K562 (cell line): ENCODE measurements around the gene SLC18B1. TPM values are rescaled to one million over a fixed set of nuclear protein-coding genes. Genes with fewer than 3 reads are reported as not detected.

Experiments used
- CREB1 ChIP-seq, 2 experiments: sonication (generic) in 1 of 2; formaldehyde crosslinking in 1 of 2; IDR thresholded peaks; 2 replicates each; pipeline versions ENCODE4 v1.6.1 to v1.8.0; 2012 to 2022; ENCODE audit warnings: inconsistent platforms in 1 of 2, mild to moderate bottlenecking in 1 of 2, missing genetic modification reagents in 1 of 2, moderate library complexity in 1 of 2
- FOS ChIP-seq: IDR thresholded peaks from 3 replicates; pipeline ENCODE4 v1.6.1; 2011; ENCODE audit not compliant: insufficient read length; ENCODE audit errors: extremely low read depth
- FOXA3 ChIP-seq, 2 experiments: fragments of 450-650 bp in 1 of 2; sonication (generic) in 1 of 2; formaldehyde crosslinking; IDR thresholded peaks in 1 of 2; conservative IDR thresholded peaks in 1 of 2; 2 replicates each; pipeline versions ENCODE4 v1.4.0 to v1.8.0; 2020 to 2022; ENCODE audit warnings: mild to moderate bottlenecking in 2 of 2, missing genetic modification reagents in 1 of 2
- FOXP1 ChIP-seq: sonication (generic); formaldehyde crosslinking; IDR thresholded peaks from 2 replicates; pipeline ENCODE4 v1.8.0; 2022; ENCODE audit warnings: mild to moderate bottlenecking, missing genetic modification reagents
- IFI16 ChIP-seq: fragments of 250-450 bp; sonication (Bioruptor Pico); IDR thresholded peaks from 2 replicates; pipeline ENCODE4 v2.1.2; 2022; ENCODE audit warnings: mild to moderate bottlenecking, inconsistent platforms
- KDM1A ChIP-seq, 2 experiments: fragments of 450-650 bp; IDR thresholded peaks; 2 replicates each; pipeline ENCODE4 v1.6.1; 2016; ENCODE audit warnings: mild to moderate bottlenecking in 2 of 2
- MIER1 ChIP-seq: fragments of 450-650 bp; IDR thresholded peaks from 2 replicates; pipeline ENCODE4 v1.6.1; 2016; ENCODE audit warnings: antibody characterized with exemption, mild to moderate bottlenecking, low read depth
- NR4A1 ChIP-seq, 2 experiments: fragments of 250-450 bp in 1 of 2; fragments of 450-650 bp in 1 of 2; sonication (Bioruptor Pico) in 1 of 2; IDR thresholded peaks; 2 replicates each; pipeline versions ENCODE4 v1.4.0 to v1.6.1; 2016 to 2020; ENCODE audit warnings: mild to moderate bottlenecking in 2 of 2, missing compliant biosample characterization in 1 of 2, missing genetic modification characterization in 1 of 2, moderate library complexity in 1 of 2
- POLR2H ChIP-seq: IDR thresholded peaks from 2 replicates; pipeline ENCODE4 v1.6.1; 2016; ENCODE audit warnings: missing genetic modification characterization, low read depth, mild to moderate bottlenecking, control low read depth, missing compliant biosample characterization, moderate library complexity
- RAD21 ChIP-seq, 2 experiments: fragments of 250-450 bp in 1 of 2; fragments of 450-650 bp in 1 of 2; sonication (Bioruptor Pico) in 1 of 2; formaldehyde crosslinking in 1 of 2; IDR thresholded peaks in 1 of 2; conservative IDR thresholded peaks in 1 of 2; 2 replicates each; pipeline versions ENCODE4 v1.4.0 to v1.8.0; 2020 to 2022; ENCODE audit warnings: mild to moderate bottlenecking in 2 of 2, moderate library complexity in 1 of 2
- SMARCA5 ChIP-seq: fragments of 450-650 bp; IDR thresholded peaks from 2 replicates; pipeline ENCODE4 v1.6.1; 2016
- YBX1 ChIP-seq: fragments of 450-650 bp; IDR thresholded peaks from 2 replicates; pipeline ENCODE4 v1.7.1; 2016; ENCODE audit warnings: mild to moderate bottlenecking
- ZBTB2 ChIP-seq: fragments of 450-650 bp; IDR thresholded peaks from 2 replicates; pipeline ENCODE4 v1.6.1; 2016; ENCODE audit warnings: antibody characterized with exemption
- ZKSCAN8 ChIP-seq: fragments of 200-800 bp; sonication (Bioruptor generic); IDR thresholded peaks from 2 replicates; pipeline ENCODE4 v1.6.1; 2016; ENCODE audit warnings: missing genetic modification characterization, missing compliant biosample characterization
- ZNF146 ChIP-seq: IDR thresholded peaks from one replicate; pipeline ENCODE4 v1.6.1; 2018; ENCODE audit warnings: missing compliant biosample characterization; ENCODE audit not compliant: unreplicated experiment
- ZNF644 ChIP-seq: fragments of 200-800 bp; sonication (Bioruptor generic); IDR thresholded peaks from 2 replicates; pipeline ENCODE4 v1.6.1; 2016; ENCODE audit warnings: low read depth, missing genetic modification characterization, missing compliant biosample characterization
- polyA plus RNA-seq, 8 experiments: library from polyadenylated mRNA; depleted of rRNA in 4 of 8; stranded (reverse) in 5 of 8; unstranded in 3 of 8; fragments of >200 nt; fragmentation: Nextera tagmentation in 2 of 8; fragmentation: Illumina TruSeq in 1 of 8; extraction: Ambion mirVana in 2 of 8; extraction: Trizol in 1 of 8; gene quantifications; 2 replicates each; pipeline versions ENCODE4 v1.2.1 to v1.2.3, GENCODE V29; 2011 to 2014; ENCODE audit warnings: inconsistent platforms in 1 of 8, missing spikeins in 1 of 8
- total RNA-seq, 7 experiments: library from RNA; depleted of rRNA in 6 of 7; stranded (reverse); fragments of >200 nt in 6 of 7; fragmentation: Illumina TruSeq in 2 of 7; extraction: Trizol in 2 of 7; gene quantifications; 2 replicates each; pipeline versions ENCODE4 v1.2.1 to v1.2.3, GENCODE V29; 2011 to 2021; ENCODE audit warnings: low replicate concordance in 1 of 7
- TF ChIP-seq, protein P1 (sequence below): fragments of 250-450 bp; sonication (Bioruptor Pico); IDR thresholded peaks from 2 replicates; pipeline ENCODE4 v1.8.0; 2022; ENCODE audit warnings: inconsistent platforms
- TF ChIP-seq, protein P2 (sequence below): IDR thresholded peaks from 3 replicates; pipeline ENCODE4 v1.6.1; 2011; ENCODE audit warnings: borderline replicate concordance, mild to moderate bottlenecking, moderate library complexity; ENCODE audit not compliant: insufficient read length; ENCODE audit errors: extremely low read depth
- TF ChIP-seq, protein P3 (sequence below): fragments of 250-450 bp; sonication (Bioruptor Pico); IDR thresholded peaks from 2 replicates; pipeline ENCODE4 v1.8.0; 2022; ENCODE audit warnings: moderate library complexity, mild to moderate bottlenecking, inconsistent platforms

The SLC18B1 gene
- total and polyA plus RNA-seq, 9 of the 15 experiments (the other 6 are each of a cell fraction or from before 2014, with no cell fraction given), result 10.4 to 49.1 (median 32.0) TPM

DNA sequence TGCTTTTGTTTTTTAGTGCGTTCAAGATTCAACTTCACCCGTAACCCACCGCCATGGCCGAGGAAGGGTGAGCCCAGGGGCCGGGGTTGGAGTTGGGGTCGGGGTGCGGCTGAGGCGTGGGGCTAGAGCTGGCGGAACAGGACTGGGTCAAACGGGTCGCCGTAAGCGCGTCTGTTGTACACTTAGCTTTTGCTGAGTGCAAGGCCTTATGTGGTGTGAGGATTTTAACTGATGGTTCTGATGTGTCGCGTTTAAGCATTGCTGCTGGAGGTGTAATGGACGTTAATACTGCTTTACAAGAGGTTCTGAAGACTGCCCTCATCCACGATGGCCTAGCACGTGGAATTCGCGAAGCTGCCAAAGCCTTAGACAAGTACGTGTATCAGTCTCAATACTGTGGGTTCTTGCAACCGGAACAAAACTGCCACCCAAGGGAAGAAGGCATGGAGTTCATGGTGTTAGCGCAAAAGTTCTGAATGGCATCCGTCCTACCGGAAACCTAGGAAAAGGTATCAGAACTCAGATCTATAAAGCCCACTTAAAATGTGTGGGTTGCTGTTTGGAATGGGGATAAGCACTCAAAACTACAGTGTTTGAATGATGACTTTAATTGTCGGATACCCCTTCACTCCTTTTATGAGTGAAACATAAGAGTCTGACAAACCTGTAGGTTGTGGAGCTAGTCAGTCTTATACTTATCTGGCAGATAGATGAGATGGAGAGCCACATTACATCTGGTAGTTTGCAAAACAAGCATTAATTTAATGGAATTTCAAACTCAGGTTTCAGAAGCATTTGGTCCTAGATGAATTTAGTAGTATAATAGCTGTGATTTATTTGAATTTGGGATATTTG is 16.5 kb upstream of the SLC18B1 start (continued):
- TF ChIP-seq, protein P1, sequence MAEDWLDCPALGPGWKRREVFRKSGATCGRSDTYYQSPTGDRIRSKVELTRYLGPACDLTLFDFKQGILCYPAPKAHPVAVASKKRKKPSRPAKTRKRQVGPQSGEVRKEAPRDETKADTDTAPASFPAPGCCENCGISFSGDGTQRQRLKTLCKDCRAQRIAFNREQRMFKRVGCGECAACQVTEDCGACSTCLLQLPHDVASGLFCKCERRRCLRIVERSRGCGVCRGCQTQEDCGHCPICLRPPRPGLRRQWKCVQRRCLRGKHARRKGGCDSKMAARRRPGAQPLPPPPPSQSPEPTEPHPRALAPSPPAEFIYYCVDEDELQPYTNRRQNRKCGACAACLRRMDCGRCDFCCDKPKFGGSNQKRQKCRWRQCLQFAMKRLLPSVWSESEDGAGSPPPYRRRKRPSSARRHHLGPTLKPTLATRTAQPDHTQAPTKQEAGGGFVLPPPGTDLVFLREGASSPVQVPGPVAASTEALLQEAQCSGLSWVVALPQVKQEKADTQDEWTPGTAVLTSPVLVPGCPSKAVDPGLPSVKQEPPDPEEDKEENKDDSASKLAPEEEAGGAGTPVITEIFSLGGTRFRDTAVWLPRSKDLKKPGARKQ (CRISPR knock-in tag), result no peak
- TF ChIP-seq RAD21 (CRISPR knock-in tag; conservative IDR thresholded peaks at IDR 0.05 in 1 of 2, IDR thresholded peaks at IDR 0.05 in 1 of 2) (no peak), ZNF146 (CRISPR knock-in tag) (no peak), MIER1 (0 out of 2 replicates have a peak, but pooled peaks have one; percentile 12), IFI16 (CRISPR knock-in tag) (no peak), ZBTB2 (no peak), NR4A1 (CRISPR knock-in tag; IDR thresholded peaks at IDR 0.05) (no peak), NR4A1 (tag; IDR thresholded peaks at IDR 0.05) (no peak), CREB1 (IDR thresholded peaks at IDR 0.05) (no peak), CREB1 (CRISPR knock-in tag; IDR thresholded peaks at IDR 0.05) (0 out of 2 replicates have a peak, but pooled peaks have one; percentile 0), POLR2H (peak; percentile 82), ZKSCAN8 (no peak), FOXP1 (0 out of 2 replicates have a peak, but pooled peaks have one; percentile 15), FOXA3 (CRISPR knock-in tag; conservative IDR thresholded peaks at IDR 0.05 in 1 of 2, IDR thresholded peaks at IDR 0.05 in 1 of 2) (peak in 1 of 2 experiments; percentile 65; a peak in 2 of 4 replicates), KDM1A (IDR thresholded peaks at IDR 0.05) (0 out of 4 replicates have a peak, but pooled peaks of 1 of the 2 experiments have one; percentile 17), SMARCA5 (0 out of 2 replicates have a peak, but pooled peaks have one; percentile 21), FOS (no peak), YBX1 (no peak), ZNF644 (no peak)
- TF ChIP-seq, protein P2, sequence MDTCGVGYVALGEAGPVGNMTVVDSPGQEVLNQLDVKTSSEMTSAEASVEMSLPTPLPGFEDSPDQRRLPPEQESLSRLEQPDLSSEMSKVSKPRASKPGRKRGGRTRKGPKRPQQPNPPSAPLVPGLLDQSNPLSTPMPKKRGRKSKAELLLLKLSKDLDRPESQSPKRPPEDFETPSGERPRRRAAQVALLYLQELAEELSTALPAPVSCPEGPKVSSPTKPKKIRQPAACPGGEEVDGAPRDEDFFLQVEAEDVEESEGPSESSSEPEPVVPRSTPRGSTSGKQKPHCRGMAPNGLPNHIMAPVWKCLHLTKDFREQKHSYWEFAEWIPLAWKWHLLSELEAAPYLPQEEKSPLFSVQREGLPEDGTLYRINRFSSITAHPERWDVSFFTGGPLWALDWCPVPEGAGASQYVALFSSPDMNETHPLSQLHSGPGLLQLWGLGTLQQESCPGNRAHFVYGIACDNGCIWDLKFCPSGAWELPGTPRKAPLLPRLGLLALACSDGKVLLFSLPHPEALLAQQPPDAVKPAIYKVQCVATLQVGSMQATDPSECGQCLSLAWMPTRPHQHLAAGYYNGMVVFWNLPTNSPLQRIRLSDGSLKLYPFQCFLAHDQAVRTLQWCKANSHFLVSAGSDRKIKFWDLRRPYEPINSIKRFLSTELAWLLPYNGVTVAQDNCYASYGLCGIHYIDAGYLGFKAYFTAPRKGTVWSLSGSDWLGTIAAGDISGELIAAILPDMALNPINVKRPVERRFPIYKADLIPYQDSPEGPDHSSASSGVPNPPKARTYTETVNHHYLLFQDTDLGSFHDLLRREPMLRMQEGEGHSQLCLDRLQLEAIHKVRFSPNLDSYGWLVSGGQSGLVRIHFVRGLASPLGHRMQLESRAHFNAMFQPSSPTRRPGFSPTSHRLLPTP, result no peak
- TF ChIP-seq, protein P3, sequence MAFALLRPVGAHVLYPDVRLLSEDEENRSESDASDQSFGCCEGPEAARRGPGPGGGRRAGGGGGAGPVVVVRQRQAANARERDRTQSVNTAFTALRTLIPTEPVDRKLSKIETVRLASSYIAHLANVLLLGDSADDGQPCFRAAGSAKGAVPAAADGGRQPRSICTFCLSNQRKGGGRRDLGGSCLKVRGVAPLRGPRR, result no peak
